ENCODE measurements around the gene VAC14. TPM values are rescaled to one million over a fixed set of nuclear protein-coding genes. Genes with fewer than 3 reads are reported as not detected.

The VAC14 gene
- total and polyA plus RNA-seq, 2 of the 8 experiments (the other 6 are each of a cell fraction or from before 2014, with no cell fraction given): 56.0 to 108 TPM

DNA sequence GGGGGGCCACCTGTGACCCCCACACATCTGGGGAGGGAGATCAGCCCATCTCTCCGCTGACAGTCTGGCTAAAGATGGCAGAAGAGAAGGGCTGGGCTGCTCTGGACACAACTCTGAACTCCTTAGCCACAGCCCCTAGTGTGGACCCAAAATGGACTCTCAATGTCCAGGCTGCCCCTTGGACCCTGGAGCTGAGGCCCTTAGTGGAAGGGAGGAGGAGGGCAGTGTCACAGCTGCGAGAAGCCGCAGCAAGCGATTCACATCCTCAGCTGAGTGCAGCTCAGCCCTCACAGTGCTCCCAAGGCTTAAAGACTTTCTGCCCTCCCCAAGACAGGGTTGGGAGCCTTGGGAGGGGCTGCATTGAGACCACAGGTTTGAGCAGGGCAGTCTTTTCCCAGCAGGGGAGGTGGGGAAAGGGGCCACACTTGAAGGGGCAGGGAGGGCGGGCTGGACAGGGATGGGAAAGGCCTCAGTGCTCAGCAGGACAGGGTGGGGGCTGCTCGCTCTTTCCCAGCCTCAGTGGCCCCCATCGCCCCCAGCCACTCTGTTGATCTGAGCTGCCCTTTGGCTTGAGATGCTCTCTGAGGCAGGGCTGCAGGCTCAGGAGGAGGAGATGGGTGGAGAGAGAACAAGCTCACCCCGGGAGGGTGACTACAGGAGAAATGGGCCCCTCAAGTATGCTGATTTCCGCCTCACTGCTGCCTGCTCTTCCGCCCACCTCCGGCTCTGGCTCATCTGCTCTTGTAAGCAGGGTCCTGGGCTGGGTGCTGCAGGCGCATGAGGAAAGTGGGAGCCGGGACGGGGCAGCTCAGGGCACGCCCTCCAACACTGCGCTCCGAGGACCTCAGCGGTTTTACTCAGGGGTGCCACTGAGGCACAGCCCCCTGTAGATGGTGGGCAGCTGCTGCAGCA lies 64.2 kb downstream of the VAC14 start:
- no peaks in the 10 kb centered on the region for H3K79me2 ChIP-seq (ENCODE audit: control insufficient read depth in 1 of 2, insufficient read depth in 2 of 2, low read length in 2 of 2)
- H4K20me1 ChIP-seq (replicated peaks in 1 of 2; ENCODE audit: control insufficient read depth in 1 of 2, insufficient read depth in 2 of 2, low read length in 2 of 2): peaks cover 0 to 6% of the 10 kb centered on the region in 2 experiments
- H3K9me3 ChIP-seq (ENCODE audit: insufficient read depth in 2 of 2, low read depth in 1 of 2, low read length in 1 of 2): no peaks in the 10 kb centered on the region
- H2BK15ac ChIP-seq (ENCODE audit: low read length): peak overlapping the region; percentile 92
- no peaks in the 10 kb centered on the region for H3K23me2 ChIP-seq (ENCODE audit: low read depth, low read length)
- no peaks in the 10 kb centered on the region for H3K79me1 ChIP-seq (ENCODE audit: low read depth, low read length)
- no peak overlapping the region for H4K5ac ChIP-seq (ENCODE audit: insufficient read length, low read depth, low read length)
- DNase-seq (ENCODE audit: low read depth in 1 of 2, low spot score in 2 of 2) (no peak), FAIRE-seq (no peak)
- H4K8ac ChIP-seq (ENCODE audit: extremely low read depth, insufficient read depth, low read length): peak overlapping the region; percentile 62
- CTCF ChIA-PET (ENCODE audit: partially characterized antibody): interaction anchor here (0.7 to 12.8 kb wide), 15 partner anchors 10 to 85 kb away, joined by 3 to 148 read pairs (median 6); no protein-coding TSS in a partner anchor
- peaks cover 0 to 12% (median 6%) of the 10 kb centered on the region in 4 experiments; a peak in 6 of 7 replicates for H3K4me1 ChIP-seq (replicated peaks in 1 of 4; ENCODE audit: control insufficient read depth in 3 of 4, insufficient read depth in 4 of 4, low read length in 3 of 4)
- POLR2A ChIA-PET (ENCODE audit: partially characterized antibody): interaction anchor here (2.4 to 2.7 kb wide), 2 partner anchors 50 to 55 kb away, joined by 8 to 12 read pairs; partner anchors contain the start of gene MTSS2
- no peak overlapping the region for H3K27ac ChIP-seq (ENCODE audit: low read depth, low read length)
- no peak overlapping the region; a peak in 1 of 7 replicates for H3K9ac ChIP-seq (replicated peaks in 1 of 4; ENCODE audit: extremely low read depth in 1 of 4, low read depth in 3 of 4, low read length in 3 of 4)
- H3K14ac ChIP-seq (ENCODE audit: insufficient read length): no peak overlapping the region
- H3K23ac ChIP-seq (ENCODE audit: insufficient read length): no peak overlapping the region
- no peak overlapping the region for H2BK20ac ChIP-seq (ENCODE audit: low read length)
- TF ChIP-seq ATF3 (IDR thresholded peaks at IDR 0.05; ENCODE audit: insufficient read depth, low read depth, low read length) (no peak), CEBPB (IDR thresholded peaks at IDR 0.05; ENCODE audit: low read depth, low read length) (no peak), BRCA1 (IDR thresholded peaks at IDR 0.05; ENCODE audit: low read depth, low read length) (no peak), HDAC6 (IDR thresholded peaks at IDR 0.05; ENCODE audit: low read depth, low read length) (no peak), FOSL1 (IDR thresholded peaks at IDR 0.05; ENCODE audit: insufficient read depth, low read depth, low read length) (no peak), CTBP2 (IDR thresholded peaks at IDR 0.05; ENCODE audit: borderline replicate concordance, insufficient read depth, insufficient read length, low read length) (no peak), NRF1 (IDR thresholded peaks at IDR 0.05; ENCODE audit: low read depth, low read length) (no peak)
- H2AK5ac ChIP-seq (ENCODE audit: low read depth, low read length): peak overlapping the region; percentile 61; the same call in 1 of the 2 replicates
- H2BK120ac ChIP-seq (replicated peaks; ENCODE audit: low read depth, low read length): no peak overlapping the region
- no peaks in the 10 kb centered on the region for H3K27me3 ChIP-seq (replicated peaks in 1 of 4; ENCODE audit: control insufficient read depth in 3 of 4, extremely low read depth in 1 of 4, insufficient read depth in 3 of 4, low read length in 3 of 4)
- H4K91ac ChIP-seq (replicated peaks; ENCODE audit: insufficient read length, low read length): no peak overlapping the region
- WGBS, 2 experiments (ENCODE audit: extremely low coverage in 1 of 2, insufficient coverage in 1 of 2, insufficient read length in 1 of 2, insufficient replicate concordance in 2 of 2, low coverage in 1 of 2, low lambda C conversion rate in 2 of 2, missing lambda C conversion rate in 1 of 2): 82% methylated on average over 16 of the region's 18 CpGs; no CpG with 5 or more reads in 1 of the 2 experiments
- no peak overlapping the region for H3K4me3 ChIP-seq (ENCODE audit: extremely low read depth in 1 of 4, insufficient read depth in 2 of 4, low read depth in 3 of 4, low read length in 4 of 4)
- no peak overlapping the region for H2BK12ac ChIP-seq (ENCODE audit: low read depth, low read length)
- no peak overlapping the region for H3K4ac ChIP-seq (replicated peaks; ENCODE audit: insufficient read length, low read depth, low read length)
- H2BK5ac ChIP-seq (ENCODE audit: low read depth, low read length): 0 out of 2 replicates have a peak overlapping the region, but pooled peaks have one; percentile 52
- H3K4me2 ChIP-seq (ENCODE audit: insufficient read depth in 1 of 2, low read depth in 2 of 2, low read length in 2 of 2): no peak overlapping the region
- H3K36me3 ChIP-seq (ENCODE audit: control insufficient read depth in 2 of 4, insufficient read depth in 4 of 4, low read length in 3 of 4): no peaks in the 10 kb centered on the region; a peak in 1 of 8 replicates
- H3K18ac ChIP-seq (ENCODE audit: extremely low read depth, low read length): no peak overlapping the region; the same call in none of the 2 replicates
- H2AFZ ChIP-seq (ENCODE audit: low read length): no peak overlapping the region
- H3K56ac ChIP-seq (replicated peaks; ENCODE audit: insufficient read length, low read depth, low read length): no peak overlapping the region
